Heart right ventricle (tissue), 16 donors: ENCODE results near the gene CASTOR2. TPM values are rescaled to one million over a fixed set of nuclear protein-coding genes. Genes with fewer than 3 reads are reported as not detected.
"Not testable (repeated sequence)": the region's sequence is repeated elsewhere in the genome, so short reads cannot be mapped to it uniquely, and the experiment has no call there.

Source experiments
- ATAC-seq, 8 donors: fragments of 200-7000 bp; cut with Tn5 transposase; one replicate each; pipeline ENCODE4 v1.9.1; 2020; ENCODE audit warnings: mild to moderate bottlenecking in 8 of 8, moderate library complexity in 8 of 8, moderate number of reproducible peaks in 1 of 8
- DNase-seq, 2 donors: peaks; one replicate each; pipeline ENCODE4 v3.0.0-alpha.2; 2020
- H3K27ac ChIP-seq, 10 donors: fragments of 200-600 bp; sonication (generic) in 2 of 10; one replicate each; pipeline versions ENCODE4 v1.5.0 to v1.8.0; 2020 to 2022; ENCODE audit warnings: mild to moderate bottlenecking in 3 of 10
- H3K27me3 ChIP-seq, 7 donors: fragments of 200-600 bp; one replicate each; pipeline ENCODE4 v1.8.0; 2021 to 2022; ENCODE audit warnings: mild to moderate bottlenecking in 2 of 7
- H3K36me3 ChIP-seq, 9 donors: fragments of 200-600 bp; sonication (generic) in 1 of 9; one replicate each; pipeline versions ENCODE4 v1.5.0 to v1.8.0; 2020 to 2022; ENCODE audit warnings: mild to moderate bottlenecking in 2 of 9
- H3K4me1 ChIP-seq, 9 donors: fragments of 200-600 bp; sonication (generic) in 1 of 9; one replicate each; pipeline versions ENCODE4 v1.5.0 to v1.8.0; 2020 to 2022; ENCODE audit warnings: mild to moderate bottlenecking in 4 of 9
- H3K4me3 ChIP-seq, 10 donors: fragments of 200-600 bp; sonication (generic) in 2 of 10; one replicate each; pipeline versions ENCODE4 v1.5.0 to v1.8.0; 2020 to 2022; ENCODE audit warnings: mild to moderate bottlenecking in 7 of 10, moderate library complexity in 2 of 10
- H3K9me3 ChIP-seq, 11 donors: fragments of 200-600 bp in 10 of 11; sonication (generic) in 2 of 11; one replicate each; pipeline versions ENCODE4 v1.5.0 to v1.8.0; 2013 to 2022; ENCODE audit warnings: mild to moderate bottlenecking in 2 of 11, control low read depth in 1 of 11, moderate library complexity in 1 of 11
- WGBS, 2 donors: extraction: QIAGEN DNeasy Blood & Tissue Kit; methylation state at CpG; one replicate each; pipeline ENCODE4 v1.1.7; 2013; ENCODE audit warnings: inconsistent platforms in 1 of 2; 5-methylcytosine and 5-hydroxymethylcytosine counted together
- intact Hi-C, 10 donors: fragments of 100-400 bp; cut with DNase I; formaldehyde crosslinking; loops; one replicate each; pipeline versions ENCODE4 v1.11.1 to v1.14.2; 2022
- long read RNA-seq, 3 donors: library from polyadenylated mRNA; unstranded; transcript quantifications; one replicate each; pipeline ENCODE4 v2.0.0, GENCODE V29; 2020 to 2021
- polyA plus RNA-seq, 2 donors: library from polyadenylated mRNA; stranded (reverse); fragments of 200-250 nt; gene quantifications; one replicate each; pipeline ENCODE4 v1.2.3, GENCODE V29; 2013
- total RNA-seq, 10 donors: library from RNA; stranded (reverse); fragmentation: NEBNext Ultra II Directional in 3 of 10; extraction: Animal tissue kit (Norgen Biotek cat#: 25700) in 3 of 10; gene quantifications; one replicate each; pipeline versions ENCODE4 v1.2.1 to v1.2.4, GENCODE V29; 2021 to 2023
- donor health status: Arrhythmogenic right ventricular cardiomyopathy.
- donor health status: ischemic (EF 13 %, LVEDD 7.1; RV severe dilation, severe dysfunction).
- donor health status: healthy with polysubstance abuse.
- donor health status: DM: no; HTN: yes; CAD: no.
- donor health status: DM: no; HTN: no; CAD: no.
- donor health status: ischemic (EF 25% LVEDD 6.9; RV normal size, moderate dysfunction).
- donor health status: ischemic (EF 25% LVEDD 5.7; RV mildly dilated, moderate dysfunction).
- donor health status: healthy.
- donor health status: DM: yes; HTN: yes; CAD: no.
- donor health status: Ischemic cardiomyopathy.
- donor health status: ischemic (EF 35%, LVEDD 5.7; RV mildly dilated, moderate dysfunction).
- donor health status: nonischemic (EF 11% LVEDD 7.7; RV severe dilation, severe dysfunction).
- donor health status: DM: yes; HTN: yes; CAD: no.
- donor health status: PGD.
- donor health status: ischemic (EF 29% LVEDD 5.4; RV normal size, mild dysfunction).
- donor health status: nonischemic (EF 23%, LVEDD 6.1; RV moderate dilation, normal function).

Gene CASTOR2
- total RNA-seq = 10 to 100 TPM; 13.2 to 51.1 (median 25.3) TPM
- polyA plus RNA-seq = 1 to 10 TPM; 1.1 to 2.3 TPM
- long read RNA-seq, donor 1, partial matches to known transcripts = 1 of 7 reads
- long read RNA-seq, donor 1, other reads (novel, unspliced or antisense) = 4 of 7 reads
- long read RNA-seq, donor 2, partial matches to known transcripts = 1 of 3 reads
- long read RNA-seq, donor 2, other reads (novel, unspliced or antisense) = 0 of 3 reads
- long read RNA-seq, donor 3, partial matches to known transcripts = 1 of 1 reads
- long read RNA-seq, donor 3, other reads (novel, unspliced or antisense) = 0 of 1 reads

GRCh38 chr7:74964511-74965119, at the start of gene CASTOR2:
Gene CASTOR2 (plus strand): TSS chr7:74964705. CDS start chr7:74964986, 281 bp downstream.
- ATAC-seq = peak; percentile 93 to 97 (median 96)
- H3K27ac ChIP-seq, H3K4me1 ChIP-seq, intact Hi-C loops, H3K36me3 ChIP-seq, H3K9me3 ChIP-seq, H3K27me3 ChIP-seq: not testable (repeated sequence)
- H3K4me3 ChIP-seq = peak within 1 kb of the TSS in 8 of 10 donors; percentile 28 to 45 (median 38)
- WGBS, 2 donors = 0% methylated on average over 9 of the region's 84 CpGs; no CpG with 5 or more reads in 1 of the 2 donors
- peak; percentile 52 to 62 for DNase-seq

- ATAC-seq, H3K27ac ChIP-seq, DNase-seq, H3K9me3 ChIP-seq, H3K4me3 ChIP-seq, intact Hi-C loops, H3K4me1 ChIP-seq, H3K36me3 ChIP-seq, H3K27me3 ChIP-seq: not testable (repeated sequence)
- WGBS, 2 donors = 75 to 86% methylated on average over 7 to 8 of the region's 10 CpGs
Observed at GRCh38 chr7:74922321-74922890, 42.1 kb upstream of the CASTOR2 start.

GRCh38 chr7:74923644-74924043, 40.9 kb upstream of the CASTOR2 start:
- WGBS, 2 donors = 91 to 100% methylated on average over 1 of the region's 1 CpG
- intact Hi-C loops, H3K9me3 ChIP-seq, H3K27me3 ChIP-seq, ATAC-seq, H3K4me3 ChIP-seq, DNase-seq, H3K4me1 ChIP-seq, H3K27ac ChIP-seq, H3K36me3 ChIP-seq: not testable (repeated sequence)

DNA sequence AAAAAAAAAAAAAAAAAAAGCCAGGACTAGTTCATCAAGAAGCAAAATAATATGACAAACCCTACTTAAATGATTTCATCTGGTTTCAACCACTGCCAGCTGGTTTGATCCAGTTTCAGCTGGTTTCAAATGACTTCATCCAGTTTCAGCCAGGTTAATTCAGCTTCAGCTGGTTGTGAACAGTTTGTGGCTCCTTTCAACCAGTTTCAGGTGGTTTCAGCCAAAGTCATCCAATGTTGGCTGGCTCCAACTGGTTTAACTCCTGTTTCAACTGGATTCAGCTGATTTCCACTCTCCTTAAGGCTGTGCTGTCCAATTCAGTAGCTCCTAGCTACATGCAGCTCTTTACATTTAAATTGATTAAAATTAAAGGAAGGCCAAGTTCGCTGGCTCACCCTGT, 37.5 kb upstream of the CASTOR2 start:
- H3K4me1 ChIP-seq, intact Hi-C loops, H3K9me3 ChIP-seq, ATAC-seq, H3K4me3 ChIP-seq, H3K27me3 ChIP-seq, H3K27ac ChIP-seq, H3K36me3 ChIP-seq, DNase-seq: not testable (repeated sequence)
- no CpG with 5 or more reads among the region's 1 CpG for WGBS, 2 donors

GRCh38 chr7:74931563-74932328, 32.8 kb upstream of the CASTOR2 start:
- H3K27me3 ChIP-seq, H3K9me3 ChIP-seq, intact Hi-C loops, H3K4me1 ChIP-seq, DNase-seq, H3K27ac ChIP-seq, H3K4me3 ChIP-seq, H3K36me3 ChIP-seq: not testable (repeated sequence)
- peak in 1 of 8 donors; percentile 33 for ATAC-seq
- WGBS, 2 donors = 17% methylated on average over 1 of the region's 6 CpGs; no CpG with 5 or more reads in 1 of the 2 donors

GRCh38 chr7:74939429-74939828, 25.1 kb upstream of the CASTOR2 start:
- H3K27me3 ChIP-seq, DNase-seq, intact Hi-C loops, H3K27ac ChIP-seq, ATAC-seq, H3K36me3 ChIP-seq, H3K9me3 ChIP-seq, H3K4me1 ChIP-seq, H3K4me3 ChIP-seq: not testable (repeated sequence)
- no CpG with 5 or more reads among the region's 2 CpGs for WGBS, 2 donors

DNA sequence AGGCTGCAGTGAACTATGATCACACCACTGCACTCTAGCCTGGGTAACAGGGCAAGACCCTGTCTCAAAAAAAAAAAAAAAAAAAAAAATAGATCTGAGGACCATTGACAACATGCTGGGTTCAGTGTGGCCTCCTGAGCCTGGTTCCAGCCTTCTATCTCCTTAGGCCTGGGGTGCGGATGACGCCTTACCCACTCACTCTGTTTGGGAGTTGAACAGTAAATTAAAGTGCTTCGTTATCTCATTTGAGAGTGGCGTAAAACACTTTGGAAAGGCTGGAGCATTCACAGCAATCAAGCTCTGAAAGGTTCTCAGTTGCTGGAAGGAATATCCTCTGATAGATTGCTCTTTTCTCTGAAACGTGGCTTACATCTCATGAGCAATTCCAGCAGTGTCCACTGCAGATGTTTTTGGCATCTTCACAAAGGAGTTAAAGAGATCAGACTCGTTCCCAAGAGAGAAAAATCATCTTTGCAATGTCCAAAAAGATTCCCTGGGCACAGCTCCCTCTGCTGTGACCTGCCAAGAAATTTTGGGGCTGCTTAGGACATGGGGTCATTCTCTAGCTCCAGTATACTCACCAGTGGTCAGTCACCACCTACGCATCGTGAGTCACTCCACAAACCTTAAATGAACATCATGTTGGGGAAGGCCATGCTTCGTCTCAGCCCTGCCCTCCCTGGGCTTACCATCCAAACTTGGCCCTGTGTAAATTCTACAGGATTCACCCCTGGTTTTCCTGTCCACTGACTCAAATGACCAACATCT, 23.0 kb upstream of the CASTOR2 start:
- H3K27me3 ChIP-seq = not testable (repeated sequence)

GRCh38 chr7:74943923-74944322, 20.6 kb upstream of the CASTOR2 start:
- H3K27me3 ChIP-seq, intact Hi-C loops, H3K4me1 ChIP-seq, ATAC-seq, H3K36me3 ChIP-seq, H3K27ac ChIP-seq, DNase-seq, H3K9me3 ChIP-seq, H3K4me3 ChIP-seq: not testable (repeated sequence)
- WGBS, 2 donors = 72 to 75% methylated on average over 3 of the region's 4 CpGs

More for the DNA sequence above, 23.0 kb upstream of the CASTOR2 start:
- peak in 3 of 8 donors; percentile 38 to 73 (median 41) for ATAC-seq
- H3K9me3 ChIP-seq, H3K27ac ChIP-seq, intact Hi-C loops, DNase-seq, H3K4me1 ChIP-seq, H3K4me3 ChIP-seq, H3K36me3 ChIP-seq: not testable (repeated sequence)
- WGBS, 2 donors = 77 to 87% methylated on average over 3 to 5 of the region's 9 CpGs

- H3K27ac ChIP-seq, intact Hi-C loops, ATAC-seq, H3K9me3 ChIP-seq, DNase-seq, H3K27me3 ChIP-seq, H3K4me1 ChIP-seq, H3K36me3 ChIP-seq, H3K4me3 ChIP-seq: not testable (repeated sequence)
- no CpG with 5 or more reads among the region's 3 CpGs for WGBS, 2 donors
Observed at GRCh38 chr7:74947741-74948140, 16.8 kb upstream of the CASTOR2 start.

- H3K27me3 ChIP-seq, H3K4me3 ChIP-seq, H3K36me3 ChIP-seq, H3K4me1 ChIP-seq, DNase-seq, H3K27ac ChIP-seq, H3K9me3 ChIP-seq, ATAC-seq, intact Hi-C loops: not testable (repeated sequence)
- WGBS, 2 donors = no CpG with 5 or more reads among the region's 8 CpGs
Observed at GRCh38 chr7:74953774-74954173, 10.7 kb upstream of the CASTOR2 start.
